Mucosa of rectum (tissue), 2 donors: ENCODE measurements around the gene SPEF1.

Source experiments
- H3K27ac ChIP-seq, 2 donors: one replicate each; pipeline ENCODE4 v1.7.0; 2013; ENCODE audit warnings: inconsistent platforms in 2 of 2, low read depth in 2 of 2, low read length in 2 of 2
- H3K27me3 ChIP-seq, 2 donors: one replicate each; pipeline ENCODE4 v1.7.0; 2013; ENCODE audit warnings: low read length in 2 of 2; ENCODE audit not compliant: control insufficient read depth in 2 of 2, insufficient read depth in 2 of 2
- H3K36me3 ChIP-seq, 2 donors: one replicate each; pipeline ENCODE4 v1.7.0; 2013; ENCODE audit warnings: low read length in 2 of 2; ENCODE audit not compliant: control insufficient read depth in 2 of 2, insufficient read depth in 2 of 2
- H3K4me1 ChIP-seq, 2 donors: one replicate each; pipeline ENCODE4 v1.7.0; 2013; ENCODE audit warnings: low read length in 2 of 2, mild to moderate bottlenecking in 1 of 2; ENCODE audit not compliant: control insufficient read depth in 2 of 2, insufficient read depth in 2 of 2
- H3K4me3 ChIP-seq, 2 donors: one replicate each; pipeline ENCODE4 v1.7.0; 2013; ENCODE audit warnings: low read length in 2 of 2
- H3K9ac ChIP-seq, 2 donors: one replicate each; pipeline ENCODE4 v1.7.0; 2013; ENCODE audit warnings: low read length in 2 of 2, low read depth in 1 of 2, mild to moderate bottlenecking in 1 of 2
- H3K9me3 ChIP-seq, 2 donors: one replicate each; pipeline ENCODE4 v1.7.0; 2013; ENCODE audit warnings: low read length in 2 of 2; ENCODE audit not compliant: control insufficient read depth in 2 of 2
- donor health status: healthy.
- donor health status: Normal muscosa, but diverticular disease.

Gene SPEF1

DNA sequence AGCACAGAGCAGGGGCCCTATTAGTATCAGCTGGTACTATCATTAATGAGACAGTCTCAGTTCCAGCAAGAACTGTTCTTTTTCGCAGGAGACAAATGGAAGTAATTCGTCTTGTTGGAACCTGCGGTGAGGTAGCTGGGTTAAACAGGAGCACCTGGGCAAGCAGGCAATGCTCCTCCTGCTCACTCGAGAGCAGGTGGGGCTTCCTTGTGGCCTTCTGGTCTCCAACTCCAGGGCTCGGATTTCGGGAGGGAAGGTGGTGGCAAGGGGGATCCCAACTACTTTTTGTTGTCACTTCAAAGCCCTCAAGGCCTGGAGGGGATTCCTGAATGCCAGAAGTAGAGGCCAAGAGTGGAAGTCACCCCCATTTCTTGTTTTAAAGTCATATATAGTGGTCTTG lies 1.3 kb upstream of the SPEF1 start:
- H3K27ac ChIP-seq: no peak overlapping the region
- H3K4me1 ChIP-seq: peaks cover 25 to 39% of the 10 kb centered on the region in 2 donors
- no peaks in the 10 kb centered on the region for H3K9me3 ChIP-seq
- peaks cover 10 to 12% of the 10 kb centered on the region in 2 donors for H3K27me3 ChIP-seq
- peaks cover 5% of the 10 kb centered on the region in 2 donors for H3K36me3 ChIP-seq
- H3K4me3 ChIP-seq: no peak overlapping the region
- H3K9ac ChIP-seq: no peak overlapping the region

DNA sequence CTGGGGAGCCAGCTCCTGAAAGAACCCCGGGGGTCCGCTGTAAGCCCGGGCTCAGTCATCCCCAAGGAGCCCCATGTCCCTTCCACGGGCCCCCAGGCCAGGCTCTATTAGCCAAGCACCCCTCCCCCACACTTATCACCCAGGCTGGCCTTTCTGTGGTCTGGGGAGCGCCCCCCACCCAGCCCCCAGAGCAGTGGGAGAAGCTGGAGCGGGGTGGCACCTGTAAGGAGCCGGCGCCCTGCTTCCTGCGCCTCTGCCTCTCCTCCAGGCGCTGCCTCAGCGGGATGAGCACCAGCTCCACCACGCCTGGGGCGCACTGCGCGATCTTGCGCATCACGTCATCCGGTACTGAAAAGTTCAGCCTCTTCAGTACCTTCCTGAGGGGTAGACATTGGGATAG lies 2.3 kb downstream of the SPEF1 start:
- Histone ChIP-seq H3K36me3 (no peaks in the 10 kb centered on the region), H3K9ac (no peak overlapping the region), H3K27ac (no peak overlapping the region), H3K9me3 (no peaks in the 10 kb centered on the region), H3K4me3 (no peak overlapping the region), H3K27me3 (peaks cover 10 to 12% of the 10 kb centered on the region in 2 donors), H3K4me1 (peaks cover 20 to 24% of the 10 kb centered on the region in 2 donors)

DNA sequence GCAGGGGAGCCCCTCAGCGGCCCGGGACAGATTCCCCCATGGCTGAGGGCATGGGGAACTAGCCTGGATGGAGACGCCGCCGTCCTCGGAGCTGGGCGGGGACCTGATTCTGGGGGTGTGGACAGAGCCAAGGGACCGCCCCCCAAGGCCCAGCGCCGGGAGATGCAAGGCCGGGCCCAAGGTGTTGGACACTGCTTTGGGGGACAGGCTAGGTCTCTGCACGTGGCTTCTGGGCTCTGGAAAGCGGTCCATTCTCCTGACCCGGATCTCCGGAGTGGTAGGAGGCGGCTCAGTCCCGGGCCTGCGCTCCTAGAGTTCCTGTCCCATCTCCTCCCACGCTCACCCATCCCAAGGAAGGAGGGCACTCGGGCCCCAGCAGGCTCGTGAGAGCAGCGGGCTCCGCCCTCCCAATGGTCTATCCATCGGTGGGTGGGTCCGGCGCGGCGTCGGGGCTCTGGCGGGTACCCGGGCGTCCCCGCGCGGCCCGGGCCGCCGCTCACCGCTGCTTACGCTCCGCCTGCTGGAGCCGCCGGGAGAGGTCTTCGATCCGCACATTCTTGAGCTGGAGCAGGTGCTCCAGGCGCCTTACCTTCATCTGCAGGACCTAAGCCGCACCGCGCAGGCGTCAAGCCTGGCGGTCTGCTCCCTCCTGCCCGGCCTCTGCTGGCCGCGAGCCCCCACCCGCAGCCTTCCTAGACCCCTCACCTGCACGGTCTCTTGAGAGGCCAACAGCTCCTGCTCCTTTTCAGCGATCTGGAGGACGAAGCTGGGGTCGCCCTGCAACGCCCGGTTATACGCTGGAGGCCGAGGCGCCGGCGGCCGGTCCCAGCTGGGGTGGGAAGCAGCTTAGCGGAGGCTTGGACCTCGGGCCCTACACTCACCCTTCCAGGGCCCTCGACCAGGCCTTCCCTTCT lies 3.3 kb downstream of the SPEF1 start:
- Histone ChIP-seq H3K4me3 (peak overlapping the region; percentile 69 to 71), H3K9me3 (no peaks in the 10 kb centered on the region), H3K4me1 (peaks cover 20 to 24% of the 10 kb centered on the region in 2 donors), H3K36me3 (no peaks in the 10 kb centered on the region), H3K27me3 (peaks cover 10 to 12% of the 10 kb centered on the region in 2 donors), H3K27ac (no peak overlapping the region), H3K9ac (peak overlapping the region; percentile 21 to 47)

DNA sequence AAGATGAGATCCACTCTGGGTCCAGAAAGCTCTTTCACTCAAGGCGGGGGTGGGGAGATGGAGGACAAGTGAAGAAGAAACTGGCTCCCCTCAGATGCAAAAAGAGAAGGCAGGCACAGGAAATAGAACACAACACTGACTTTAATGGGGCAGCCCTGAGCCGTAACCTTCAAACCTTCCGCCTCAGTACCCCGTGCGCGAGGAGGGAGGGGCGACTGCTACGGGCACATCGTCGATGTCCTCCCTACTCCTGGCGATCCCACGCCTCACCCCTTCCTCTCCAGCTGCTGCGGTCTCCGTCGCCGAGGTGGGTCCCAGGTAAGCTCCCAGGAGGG lies 3.9 kb downstream of the SPEF1 start:
- no peaks in the 10 kb centered on the region for H3K9me3 ChIP-seq
- H3K9ac ChIP-seq: peak overlapping the region; percentile 21 to 47
- peak overlapping the region; percentile 69 to 71 for H3K4me3 ChIP-seq
- H3K27ac ChIP-seq: no peak overlapping the region
- H3K27me3 ChIP-seq: peaks cover 10 to 12% of the 10 kb centered on the region in 2 donors
- peaks cover 20 to 24% of the 10 kb centered on the region in 2 donors for H3K4me1 ChIP-seq
- no peaks in the 10 kb centered on the region for H3K36me3 ChIP-seq

DNA sequence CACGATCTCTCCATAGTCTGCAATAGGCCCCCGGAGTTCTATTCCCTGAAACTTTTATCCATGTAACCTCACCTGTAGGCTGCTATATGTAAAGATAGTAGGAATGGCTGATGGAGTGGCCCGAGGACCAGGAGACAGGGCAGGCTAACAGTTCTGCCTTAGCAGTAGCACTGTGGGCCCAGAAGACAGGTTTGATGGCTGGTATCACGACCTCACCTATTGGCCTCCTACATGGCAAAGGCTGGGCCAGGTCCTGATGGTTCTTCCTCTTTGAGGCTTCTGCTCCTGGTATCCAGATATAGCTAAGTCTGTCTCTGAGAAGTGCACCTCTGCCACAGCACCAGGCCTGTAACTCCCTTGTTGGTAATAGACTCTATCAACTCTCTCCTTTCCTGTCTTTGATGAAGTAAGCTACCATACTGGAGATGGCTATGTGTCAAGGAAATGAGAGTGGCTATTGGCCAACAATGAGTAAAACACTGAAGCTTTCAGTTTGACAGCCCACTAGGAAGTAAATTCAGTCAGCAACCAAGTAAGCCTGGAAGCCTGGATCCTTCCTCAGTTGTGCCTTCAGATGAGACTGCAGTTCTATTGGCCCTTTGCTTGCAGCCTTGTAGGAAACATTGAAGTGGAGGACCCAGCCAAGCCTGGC lies 5.7 kb downstream of the SPEF1 start:
- H3K27ac ChIP-seq: no peak overlapping the region
- no peak overlapping the region for H3K4me3 ChIP-seq
- peaks cover 15 to 16% of the 10 kb centered on the region in 2 donors for H3K4me1 ChIP-seq
- H3K9me3 ChIP-seq: no peaks in the 10 kb centered on the region
- no peaks in the 10 kb centered on the region for H3K36me3 ChIP-seq
- no peak overlapping the region for H3K9ac ChIP-seq
- H3K27me3 ChIP-seq: peaks cover 10 to 12% of the 10 kb centered on the region in 2 donors

DNA sequence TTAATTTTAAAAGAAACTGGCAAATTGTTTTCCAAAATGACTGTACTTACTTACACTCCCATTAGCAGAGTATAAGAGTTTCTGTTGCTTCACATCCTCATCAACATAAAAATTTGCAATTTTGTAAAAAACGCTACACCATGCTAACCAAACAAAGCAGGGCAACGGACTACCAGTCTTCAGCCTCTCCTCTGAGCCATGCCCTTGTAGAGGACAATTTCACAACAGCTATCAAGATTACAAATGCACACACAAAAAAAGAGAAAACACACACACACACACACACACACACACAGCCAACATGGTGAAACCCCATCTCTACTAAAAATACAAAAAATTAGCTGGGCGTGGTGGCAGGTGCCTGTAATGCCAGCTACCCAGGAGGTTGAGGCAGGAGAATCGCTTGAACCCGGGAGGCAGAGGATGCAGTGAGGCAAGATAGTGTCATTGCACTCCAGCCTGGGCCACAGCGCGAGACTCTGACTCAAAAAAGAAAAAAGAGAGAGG lies 9.6 kb downstream of the SPEF1 start:
- Histone ChIP-seq H3K9ac (no peak overlapping the region), H3K4me1 (peaks cover 13 to 21% of the 10 kb centered on the region in 2 donors), H3K27ac (no peak overlapping the region), H3K4me3 (no peak overlapping the region), H3K27me3 (no peaks in the 10 kb centered on the region), H3K36me3 (no peaks in the 10 kb centered on the region), H3K9me3 (no peaks in the 10 kb centered on the region)

DNA sequence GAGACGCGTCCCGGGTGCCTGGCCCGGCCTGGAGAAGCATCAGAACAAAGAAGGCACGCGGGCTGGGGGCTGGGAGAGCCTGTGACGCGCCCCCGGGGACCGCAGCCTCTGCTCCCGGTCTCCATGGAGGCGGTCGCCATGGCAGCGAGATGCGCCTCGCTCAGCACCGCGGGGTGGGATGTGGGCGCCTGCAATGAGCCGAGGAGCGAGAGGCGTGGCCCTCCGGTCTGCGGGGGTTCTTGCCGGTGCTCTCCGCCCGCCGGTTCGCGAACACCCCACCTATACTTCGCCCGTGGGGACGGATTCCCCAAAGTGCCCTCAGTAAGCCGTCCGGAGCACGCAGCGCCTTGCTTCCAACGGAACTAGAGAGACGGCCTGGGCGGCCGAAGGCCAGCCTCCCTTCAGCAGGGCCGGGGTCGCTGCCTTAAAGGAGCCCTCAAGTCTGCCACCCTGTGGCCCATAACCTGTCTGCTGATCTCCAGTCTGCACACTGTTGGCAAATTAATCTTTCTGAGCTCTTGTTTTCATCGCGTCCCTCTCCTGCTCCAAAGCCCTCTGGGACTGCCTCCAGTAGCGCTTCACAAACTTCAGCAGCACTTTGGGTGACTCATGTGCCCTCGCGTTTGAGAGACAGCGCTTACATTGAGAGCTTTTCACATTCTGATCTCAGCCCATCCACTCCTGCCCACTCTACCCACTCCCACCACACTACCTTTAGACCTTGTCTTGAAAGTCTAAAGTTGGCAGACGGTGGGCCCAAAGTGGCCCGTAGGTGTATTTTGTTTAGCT lies 12.7 kb downstream of the SPEF1 start:
- no peaks in the 10 kb centered on the region for H3K36me3 ChIP-seq

DNA sequence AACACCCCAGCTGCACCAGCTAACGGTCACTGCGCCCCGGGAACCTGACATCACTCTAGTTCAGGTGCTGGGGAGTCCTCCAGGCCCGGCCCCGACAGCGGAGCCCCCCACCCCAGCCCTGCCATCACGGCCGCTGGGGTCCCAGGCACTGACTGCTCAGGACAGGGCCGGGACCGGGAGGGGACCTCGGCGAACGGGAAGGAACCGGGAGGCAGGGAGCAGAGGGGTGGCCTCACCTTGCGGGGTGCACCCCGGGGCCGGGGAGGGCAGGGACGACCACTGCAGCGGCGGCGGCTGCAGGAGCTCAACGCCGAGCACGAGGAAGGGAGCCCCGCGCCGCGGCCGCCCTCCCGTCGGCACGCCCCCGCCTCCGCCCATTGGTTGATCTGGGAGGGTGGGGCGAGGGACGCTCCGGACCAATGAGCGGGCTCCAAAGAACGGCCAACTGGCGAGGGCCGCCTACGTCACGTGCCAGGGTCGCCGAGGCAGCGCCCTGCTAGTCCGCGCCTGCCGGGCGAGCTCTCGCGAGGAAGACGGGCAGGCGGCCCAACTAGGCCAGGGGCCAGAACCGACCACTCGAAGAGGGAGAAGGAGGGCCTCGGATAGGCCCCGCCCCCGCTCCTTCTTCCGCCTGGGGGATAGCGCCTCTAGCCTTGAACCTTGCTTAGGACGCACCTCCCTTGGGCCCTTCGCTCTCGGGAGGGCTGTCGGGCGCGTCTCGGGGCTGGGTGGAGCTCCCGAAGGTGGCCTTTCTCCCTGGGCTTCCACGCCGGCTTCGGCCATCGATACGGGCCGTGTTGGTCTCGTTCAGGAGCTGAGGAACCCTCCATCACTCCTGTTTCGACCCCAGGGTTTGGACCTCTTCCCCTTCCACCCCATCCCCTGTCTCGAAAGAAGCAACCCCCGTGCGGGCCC lies 13.6 kb downstream of the SPEF1 start, which contains the start of gene ADISSP:
ADISSP (minus strand) TSS at position 327 of the 915 bp plus-strand sequence. CDS start 7,653 bp downstream, outside the sequence.
- H3K9ac ChIP-seq: peak within 1 kb of the TSS; percentile 83 to 86
- H3K9me3 ChIP-seq: no peaks in the 10 kb centered on the region
- no peaks in the 10 kb centered on the region for H3K36me3 ChIP-seq
- peaks cover 13 to 31% of the 10 kb centered on the region in 2 donors for H3K4me1 ChIP-seq
- H3K27ac ChIP-seq: peak within 1 kb of the TSS; percentile 91 to 94
- H3K27me3 ChIP-seq: no peaks in the 10 kb centered on the region
- H3K4me3 ChIP-seq: peak within 1 kb of the TSS; percentile 86 to 87

More for the DNA sequence above, 12.7 kb downstream of the SPEF1 start:
- peak overlapping the region; percentile 86 to 87 for H3K4me3 ChIP-seq
- no peaks in the 10 kb centered on the region for H3K27me3 ChIP-seq
- H3K27ac ChIP-seq: peak overlapping the region; percentile 91 to 94
- H3K9ac ChIP-seq: peak overlapping the region; percentile 83 to 86
- H3K9me3 ChIP-seq: no peaks in the 10 kb centered on the region
- H3K4me1 ChIP-seq: peaks cover 13 to 31% of the 10 kb centered on the region in 2 donors

DNA sequence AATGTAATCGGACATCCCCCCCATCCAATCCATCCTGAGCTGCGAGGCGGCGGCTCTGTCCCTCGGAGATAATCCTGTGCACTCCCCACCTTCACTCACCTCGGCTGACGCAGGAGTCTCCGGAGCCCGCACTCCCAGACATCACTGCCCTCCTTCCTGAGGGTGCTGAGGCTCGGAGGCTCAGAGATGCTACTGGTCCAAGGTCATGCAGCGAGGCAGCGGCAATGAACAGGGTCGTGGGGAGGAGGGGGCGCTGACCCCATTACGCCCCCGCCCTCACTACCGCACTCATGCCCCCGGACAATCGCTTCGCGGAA lies 14.2 kb downstream of the SPEF1 start:
- H3K4me1 ChIP-seq: peaks cover 13 to 31% of the 10 kb centered on the region in 2 donors
- peak overlapping the region; percentile 80 to 87 for H3K4me3 ChIP-seq
- H3K27me3 ChIP-seq: no peaks in the 10 kb centered on the region
- H3K27ac ChIP-seq: peak overlapping the region in 1 of 2 donors; percentile 9
- H3K36me3 ChIP-seq: no peaks in the 10 kb centered on the region
- H3K9ac ChIP-seq: peak overlapping the region; percentile 56 to 86
- no peaks in the 10 kb centered on the region for H3K9me3 ChIP-seq
